IPS-NIHi7 (cell line): ENCODE measurements around the gene CYTH4.
A peak's percentile ranks its signal among the peaks of the same experiment; 100 is the strongest.

ENCODE experiments used
- DNase-seq: peaks from one replicate; pipeline ENCODE4 v3.0.0; 2012; ENCODE audit warnings: mixed read lengths; ENCODE audit errors: extremely low spot score

Gene CYTH4

DNA sequence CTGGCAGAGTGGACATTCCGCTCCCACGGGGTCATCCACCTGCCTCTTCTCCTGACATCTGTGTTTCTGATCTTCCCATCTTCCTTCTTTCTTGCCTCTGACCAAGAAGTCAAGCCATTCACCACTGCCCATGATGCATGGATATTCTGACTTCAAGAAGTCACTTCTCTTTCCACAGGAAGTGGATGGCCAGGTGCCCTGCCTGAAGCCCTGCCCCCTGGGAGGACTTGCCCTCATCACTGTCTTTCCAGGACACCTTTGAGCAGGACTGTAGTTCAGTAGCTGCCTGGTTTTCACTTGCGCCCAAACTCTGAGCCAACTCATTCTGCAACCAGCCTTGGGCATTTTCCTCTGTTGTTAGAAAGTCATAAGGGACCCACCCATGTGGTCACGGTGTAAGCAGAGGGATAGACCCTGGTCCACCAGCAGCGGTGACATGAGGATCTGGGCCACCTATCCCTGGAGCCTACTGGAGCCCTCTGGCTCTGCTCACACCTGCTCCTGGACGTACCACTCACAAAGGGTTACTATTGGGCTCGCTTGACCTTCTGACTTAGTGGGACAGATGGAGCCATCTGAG, 6.9 kb downstream of the CYTH4 start:
- DNase-seq: no peak

DNA sequence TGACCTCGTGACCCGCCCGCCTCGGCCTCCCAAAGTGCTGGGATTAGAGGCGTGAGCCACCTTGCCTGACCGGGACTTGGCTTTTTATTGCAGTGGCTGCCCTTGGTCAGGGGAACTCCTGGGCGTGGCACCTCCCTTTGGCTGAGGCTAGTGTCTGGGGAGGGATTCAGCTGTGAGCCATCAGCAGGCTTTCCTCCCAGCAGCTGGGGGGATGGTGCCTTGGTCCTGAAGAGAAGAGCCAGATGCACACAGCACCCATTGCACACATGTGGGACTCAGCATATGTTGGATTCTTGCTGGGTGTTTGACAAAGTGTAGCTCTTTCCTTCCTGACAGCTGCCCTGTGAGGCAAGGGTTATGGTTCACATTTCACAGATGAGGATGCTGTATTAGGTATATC, 8.4 kb downstream of the CYTH4 start:
- DNase-seq: no peak

DNA sequence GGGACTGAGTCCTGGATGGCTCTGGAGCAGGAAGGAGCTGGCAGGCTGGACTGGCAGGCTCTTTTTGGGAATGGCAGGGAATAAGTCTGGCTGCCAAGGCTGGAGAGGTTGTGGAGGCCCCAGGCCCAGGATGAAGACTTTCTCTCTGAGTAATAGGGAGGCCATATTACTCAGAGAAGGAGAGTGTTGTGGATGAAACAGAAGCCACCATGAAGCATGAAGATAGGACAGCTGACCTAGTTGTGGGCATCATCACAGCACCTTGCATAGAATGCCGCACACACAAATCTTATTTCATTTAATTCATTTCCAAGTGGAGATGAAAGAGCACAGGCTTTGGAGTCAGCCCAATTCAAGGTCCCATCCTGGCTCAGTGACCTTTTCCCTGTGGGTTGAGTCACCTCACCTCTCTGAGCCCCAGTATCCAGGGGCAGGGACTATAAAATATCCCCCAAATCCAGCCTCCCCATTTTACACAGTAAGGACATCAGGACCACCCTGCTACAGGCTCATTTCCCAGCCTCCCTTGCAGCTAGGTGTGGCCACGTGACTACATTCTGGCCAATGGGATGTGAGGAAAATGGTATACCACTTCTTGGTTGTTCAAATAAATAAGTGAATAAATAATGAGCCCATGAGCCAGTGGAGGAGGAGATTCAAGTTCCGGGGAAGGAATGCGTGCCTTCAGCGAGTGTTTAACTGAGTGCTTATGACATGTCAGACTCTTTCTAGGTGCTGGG, 9.4 kb downstream of the CYTH4 start:
- no peak for DNase-seq

DNA sequence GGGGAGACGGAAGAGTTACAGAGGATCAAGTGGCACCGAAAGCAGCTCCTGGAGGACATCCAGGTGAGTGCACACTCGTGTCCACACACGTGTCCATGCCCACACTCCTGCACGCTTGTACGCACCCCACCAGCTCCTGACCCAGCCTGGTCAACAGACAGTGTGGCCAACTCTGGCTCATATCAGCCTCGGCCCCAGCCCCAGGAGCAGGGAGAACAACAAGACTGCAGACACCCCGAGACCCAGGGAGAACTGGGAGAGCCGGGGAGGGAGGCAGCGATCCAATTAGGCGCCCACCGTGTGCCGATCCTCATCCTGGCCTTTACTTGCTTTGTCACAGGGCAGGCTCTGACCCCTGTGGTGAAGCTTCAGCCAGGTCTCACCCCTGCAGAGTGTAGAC, 10.3 kb downstream of the CYTH4 start:
- DNase-seq: no peak

DNA sequence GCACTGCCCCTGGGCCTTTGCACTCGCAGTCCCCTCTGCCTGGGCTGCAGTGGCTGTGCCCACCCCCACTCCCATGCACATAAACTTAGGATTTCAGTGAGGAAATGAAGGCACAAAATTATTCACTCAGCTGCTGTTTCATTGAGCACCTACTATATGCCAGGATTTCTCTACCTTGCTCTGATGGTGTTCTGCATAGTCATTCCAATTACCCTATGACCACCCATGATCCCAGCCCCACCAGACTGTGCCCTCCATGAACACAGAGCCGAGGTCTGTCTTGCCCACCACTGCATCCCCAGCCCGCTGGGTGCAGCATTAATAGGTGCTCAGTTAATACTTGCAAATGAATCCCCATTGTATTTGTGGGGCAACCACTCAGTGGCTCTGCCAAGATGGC, 10.9 kb downstream of the CYTH4 start:
- DNase-seq: no peak

DNA sequence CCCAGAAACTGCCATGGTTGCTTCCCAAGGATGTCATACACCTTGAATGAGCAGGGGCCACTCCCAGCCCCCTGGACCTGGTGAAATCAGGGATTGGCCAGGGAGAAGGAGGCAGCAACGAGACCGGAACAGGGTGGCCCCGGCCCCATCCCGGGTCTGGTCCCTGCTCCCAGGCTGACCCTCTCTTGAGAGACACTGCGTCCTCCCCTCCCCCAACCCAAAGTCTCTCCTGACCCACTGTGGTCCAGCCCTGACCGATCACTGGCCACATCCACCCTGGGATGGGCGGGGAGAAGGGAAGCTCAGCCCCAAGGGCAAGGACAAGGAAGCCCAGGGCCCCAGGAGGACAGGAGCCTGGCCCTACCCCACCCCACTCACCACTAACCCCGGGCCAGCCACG, 12.4 kb downstream of the CYTH4 start:
- DNase-seq: no peak

DNA sequence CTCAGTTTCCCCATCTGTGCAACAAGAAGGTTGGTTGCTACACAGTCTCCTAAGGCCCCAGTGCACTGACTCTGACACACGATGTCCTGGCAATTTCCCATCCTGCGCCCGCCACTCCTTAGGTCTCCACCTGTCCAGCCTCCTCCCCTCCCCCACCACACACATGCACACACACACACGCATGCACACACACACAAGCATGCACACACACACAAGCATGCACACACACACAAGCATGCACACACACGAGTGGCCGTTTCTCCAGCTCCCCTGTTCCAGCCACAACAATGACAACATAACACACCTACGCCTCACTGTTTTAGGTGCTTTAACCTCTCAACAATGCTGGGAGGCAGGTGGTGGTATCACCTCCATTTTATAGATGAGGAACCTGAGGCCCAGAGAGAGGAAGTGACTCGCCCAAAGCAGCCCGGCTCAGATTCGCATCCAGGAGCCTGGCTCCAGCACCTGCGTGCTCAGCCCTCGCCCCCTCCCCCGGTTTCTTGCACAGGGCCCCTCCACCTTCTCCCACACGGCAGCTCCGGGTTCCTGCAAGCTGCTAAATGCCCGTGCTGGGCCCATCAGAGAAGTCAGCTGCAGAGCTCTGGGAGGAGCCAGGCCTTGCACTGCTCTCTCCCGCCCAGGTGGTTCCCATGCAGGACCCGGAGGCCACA, 13.0 kb downstream of the CYTH4 start:
- DNase-seq: no peak

DNA sequence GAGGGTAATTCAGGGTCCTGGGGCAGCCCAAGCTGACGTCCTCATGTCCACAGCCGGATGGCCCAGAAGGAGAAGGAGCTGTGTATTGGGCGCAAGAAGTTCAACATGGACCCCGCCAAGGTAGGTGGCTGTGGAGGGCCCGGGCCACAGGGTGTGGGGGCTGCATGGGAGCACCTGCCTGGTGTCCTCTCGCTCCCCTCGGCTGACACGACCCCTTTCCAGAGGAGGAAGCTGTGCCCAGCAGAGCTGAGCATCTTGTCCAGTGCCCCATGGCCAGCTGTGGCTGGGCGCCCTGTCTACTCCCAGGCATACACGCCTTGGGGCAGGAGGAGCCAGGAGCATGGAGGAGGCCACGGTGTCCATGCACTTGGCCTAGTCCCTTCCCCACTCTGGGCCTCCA, 13.6 kb downstream of the CYTH4 start:
- no peak for DNase-seq

DNA sequence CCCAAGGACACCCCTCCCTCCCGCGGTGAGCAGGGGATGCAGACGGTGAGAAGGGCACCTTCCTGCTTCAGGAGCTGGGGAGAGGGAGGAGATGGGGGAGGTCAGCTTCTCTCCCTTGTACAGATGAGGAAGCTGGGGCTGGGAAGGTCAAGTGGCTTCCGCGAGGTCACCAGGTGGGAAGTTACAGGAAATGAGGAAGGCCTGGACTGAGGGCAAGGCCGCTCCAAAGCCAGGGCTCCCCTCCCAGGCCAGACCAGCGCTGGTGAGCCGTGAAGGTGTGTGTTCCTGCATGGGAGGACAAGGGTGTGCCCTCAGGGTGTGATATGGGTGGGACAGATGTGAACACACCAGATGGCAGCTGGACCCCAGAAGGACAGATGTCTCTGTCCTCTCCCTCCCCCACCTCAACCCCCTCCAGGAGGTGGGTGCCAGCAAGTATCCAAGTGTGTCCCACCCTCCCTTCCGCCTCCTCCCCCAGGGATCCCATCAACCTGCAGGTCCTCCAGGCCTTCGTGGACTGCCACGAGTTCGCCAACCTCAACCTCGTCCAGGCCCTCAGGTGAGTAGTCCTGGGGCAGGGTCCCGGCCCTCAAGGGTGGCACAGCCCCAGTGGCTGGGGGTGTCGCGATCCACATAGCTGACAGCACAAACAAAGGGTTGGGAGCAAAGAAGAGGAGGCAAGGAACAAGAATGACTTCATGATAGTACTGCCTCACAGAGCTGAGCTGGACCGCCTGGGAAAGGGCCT, 16.6 kb downstream of the CYTH4 start:
- DNase-seq: no peak

DNA sequence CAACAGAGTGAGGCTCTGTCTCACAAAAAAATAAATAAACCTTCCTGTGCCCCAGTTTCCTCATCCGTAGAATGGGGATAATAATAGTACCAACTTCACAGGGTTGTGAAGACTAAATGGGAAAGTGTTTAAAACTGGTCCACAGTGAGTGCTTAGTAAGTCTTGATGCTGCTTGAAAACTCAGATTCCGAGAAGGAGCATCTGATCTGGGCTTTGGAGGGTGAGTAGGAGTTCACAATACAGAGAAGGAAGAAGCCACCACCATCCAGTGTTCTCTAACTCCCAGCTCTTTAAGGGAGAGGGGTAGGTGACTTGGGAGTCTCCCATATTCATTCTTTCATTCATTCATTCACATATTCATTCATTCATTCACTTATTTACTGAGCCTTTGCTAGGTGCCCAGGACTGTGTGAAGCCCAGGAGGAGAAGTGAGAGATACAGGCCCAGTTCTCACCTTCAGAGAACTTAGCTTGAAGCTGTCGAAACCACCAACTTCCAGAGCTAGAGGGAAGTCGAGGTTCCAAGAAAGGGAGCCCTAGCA, 17.7 kb downstream of the CYTH4 start:
- no peak for DNase-seq

DNA sequence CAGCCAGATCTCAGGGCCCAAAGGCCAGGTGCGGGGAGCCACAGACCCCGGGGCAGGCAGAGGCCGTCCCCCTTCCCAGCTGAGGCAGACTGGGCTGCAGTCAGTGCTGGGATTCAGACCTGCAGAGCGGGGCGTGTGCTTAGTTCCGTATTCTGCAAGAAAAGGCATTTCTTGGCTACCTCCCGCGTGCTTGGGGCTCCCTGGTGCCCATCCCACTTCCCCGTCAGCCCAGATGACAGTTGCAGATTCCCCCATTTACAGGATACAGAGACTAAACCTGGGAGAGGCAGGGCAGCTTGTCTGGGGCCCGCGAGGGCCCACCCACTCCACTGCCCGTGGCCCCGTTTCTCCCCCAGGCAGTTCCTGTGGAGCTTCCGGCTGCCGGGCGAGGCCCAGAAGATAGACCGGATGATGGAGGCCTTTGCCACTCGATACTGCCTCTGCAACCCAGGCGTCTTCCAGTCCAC, 18.3 kb downstream of the CYTH4 start:
- no peak for DNase-seq

DNA sequence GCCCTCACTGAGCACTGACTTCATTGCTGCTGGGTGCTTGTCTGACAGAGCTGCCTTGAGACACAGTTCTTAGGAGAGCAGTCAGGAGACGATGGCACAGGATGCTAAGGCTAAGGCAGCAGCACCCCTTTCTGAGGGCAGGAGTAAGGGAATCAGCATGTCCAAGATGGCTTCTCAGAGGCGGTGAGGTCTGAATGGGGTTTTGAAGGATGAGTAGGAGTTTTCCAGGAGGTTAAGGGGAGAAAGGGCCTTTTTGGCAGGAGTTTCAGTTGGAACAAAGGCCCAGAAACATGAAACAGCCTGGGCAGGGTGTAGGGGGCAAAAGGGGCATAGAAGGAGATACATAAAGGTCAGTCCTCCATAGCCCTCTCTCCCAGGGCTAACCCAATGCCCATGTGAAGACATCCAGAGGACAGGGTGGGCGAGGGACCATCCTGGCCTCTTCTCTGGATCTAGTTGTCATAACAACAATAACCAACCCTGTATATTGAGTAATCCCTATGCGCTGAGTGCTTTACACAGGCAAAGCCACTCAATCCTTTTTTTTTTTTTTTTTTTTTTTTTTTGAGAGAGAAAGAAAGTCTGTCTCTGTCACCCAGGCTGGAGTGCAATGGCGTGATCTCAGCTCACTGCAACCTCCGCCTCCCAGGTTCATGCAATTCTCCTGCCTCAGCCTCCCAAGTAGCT, 19.0 kb downstream of the CYTH4 start:
- DNase-seq: no peak

DNA sequence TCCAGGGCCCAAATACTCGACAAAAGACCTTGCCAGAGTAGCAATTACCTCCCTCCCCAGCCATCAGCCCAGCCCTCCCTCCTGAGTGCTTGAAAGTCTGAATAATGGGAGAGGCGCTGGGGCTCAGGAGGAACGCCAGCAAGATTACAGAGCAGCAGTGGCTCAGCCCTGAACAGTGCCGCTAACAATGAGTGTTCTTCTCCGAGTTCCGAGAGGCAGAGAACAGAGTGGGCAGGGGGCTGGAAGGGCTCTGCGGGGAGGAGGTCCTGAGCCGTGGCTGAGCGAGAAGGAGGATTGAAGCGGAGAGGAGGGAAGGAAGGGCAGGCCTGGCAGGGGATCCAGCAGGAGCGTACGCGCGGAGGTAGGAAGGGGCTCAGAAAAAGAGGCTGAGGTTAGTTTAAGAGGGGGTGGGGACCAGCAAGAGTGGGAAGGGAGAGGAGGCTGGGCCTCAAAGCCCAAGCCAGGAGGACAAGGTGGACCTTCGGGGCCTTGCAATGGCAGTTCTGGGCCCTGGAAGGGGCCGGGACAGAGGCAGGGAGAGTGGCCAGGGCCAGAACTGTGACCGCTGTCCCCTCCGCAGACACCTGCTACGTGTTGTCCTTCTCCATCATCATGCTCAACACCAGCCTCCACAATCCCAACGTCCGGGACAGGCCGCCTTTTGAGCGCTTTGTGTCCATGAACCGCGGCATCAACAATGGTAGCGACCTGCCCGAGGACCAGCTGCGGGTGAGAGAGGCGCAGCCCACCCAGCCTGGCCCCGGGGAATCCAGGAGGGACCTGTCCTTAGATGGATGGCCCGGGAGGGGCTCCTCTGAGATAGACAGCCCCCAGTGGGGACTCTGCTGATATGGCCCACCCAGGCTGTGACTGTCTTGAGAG, 20.6 kb downstream of the CYTH4 start:
- DNase-seq: no peak

DNA sequence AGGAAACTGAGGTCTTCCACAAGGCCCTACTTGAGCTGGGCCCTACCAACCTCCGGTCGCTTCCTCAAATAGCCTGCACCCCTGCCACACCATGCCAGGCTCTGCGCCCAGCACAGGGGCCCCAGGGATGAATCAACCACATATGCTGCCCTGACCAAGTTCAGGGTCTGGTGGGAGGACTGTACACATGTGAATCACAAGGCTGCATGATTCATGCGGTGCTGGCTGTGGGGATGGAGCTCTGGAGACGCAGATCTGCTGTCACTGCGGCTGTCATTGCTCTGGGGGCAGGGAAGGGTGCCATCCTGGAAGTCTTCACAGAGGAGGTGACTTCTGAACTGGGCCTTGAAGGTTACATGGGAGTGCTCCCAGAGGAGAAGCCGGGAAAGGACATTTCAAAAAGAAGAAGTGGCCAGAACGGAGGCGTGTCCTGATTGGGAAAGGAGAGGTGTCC, 21.5 kb downstream of the CYTH4 start:
- DNase-seq: no peak

DNA sequence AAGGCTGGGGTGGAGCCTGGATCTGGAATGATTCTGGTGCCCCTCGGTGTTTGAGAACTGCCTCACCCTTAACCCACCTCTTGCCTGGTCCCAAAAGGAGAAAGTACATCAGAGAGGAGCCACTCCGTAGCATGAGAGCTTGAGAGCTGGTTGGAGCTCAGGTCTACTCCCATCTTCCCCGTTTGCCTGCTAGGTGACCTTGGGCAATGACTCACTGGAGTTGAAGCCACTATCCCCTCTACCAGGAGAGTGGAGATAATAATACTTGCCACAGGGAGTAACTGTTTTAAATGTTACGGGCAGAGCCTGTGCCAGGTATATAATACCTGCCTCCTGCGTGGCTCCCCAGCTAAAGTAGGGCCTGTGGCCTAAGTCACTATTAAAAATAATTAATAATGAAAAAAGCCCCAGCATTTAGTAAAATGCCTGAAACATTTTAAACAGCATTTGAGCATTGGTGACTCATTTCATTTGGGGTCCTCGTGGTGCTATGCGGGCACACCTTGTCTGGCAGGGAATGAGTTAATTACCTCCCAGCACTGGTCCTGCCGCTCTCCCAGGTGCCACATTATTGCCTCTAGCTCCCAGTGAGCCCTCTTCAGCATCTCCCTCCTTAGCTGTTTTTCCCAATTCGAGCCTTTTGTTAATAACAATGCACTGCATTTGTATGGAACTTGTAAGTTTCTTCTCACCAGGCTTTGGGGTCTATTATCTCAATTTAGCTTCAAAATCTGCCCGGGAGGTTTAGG, 22.5 kb downstream of the CYTH4 start:
- DNase-seq: peak; percentile 68

DNA sequence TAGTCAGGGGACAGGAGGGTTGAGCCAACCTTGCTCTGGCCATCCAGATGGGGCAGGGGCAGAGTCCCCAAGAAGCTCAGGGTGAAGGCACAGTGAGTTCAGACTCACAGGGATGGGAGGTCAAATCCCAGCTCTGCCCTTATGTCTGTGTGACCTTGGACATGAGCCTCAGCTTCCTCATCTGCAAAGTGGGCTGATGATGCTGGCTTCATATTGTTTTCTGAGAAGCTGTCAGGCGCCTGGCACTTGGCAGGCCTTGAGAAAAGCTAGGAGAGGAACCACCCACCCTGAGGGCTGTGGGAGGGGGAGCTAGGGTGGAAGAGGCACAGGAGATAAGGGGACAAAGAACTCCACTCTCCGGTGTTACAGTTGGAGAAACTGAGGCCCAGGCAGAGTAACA, 23.6 kb downstream of the CYTH4 start:
- DNase-seq: no peak

DNA sequence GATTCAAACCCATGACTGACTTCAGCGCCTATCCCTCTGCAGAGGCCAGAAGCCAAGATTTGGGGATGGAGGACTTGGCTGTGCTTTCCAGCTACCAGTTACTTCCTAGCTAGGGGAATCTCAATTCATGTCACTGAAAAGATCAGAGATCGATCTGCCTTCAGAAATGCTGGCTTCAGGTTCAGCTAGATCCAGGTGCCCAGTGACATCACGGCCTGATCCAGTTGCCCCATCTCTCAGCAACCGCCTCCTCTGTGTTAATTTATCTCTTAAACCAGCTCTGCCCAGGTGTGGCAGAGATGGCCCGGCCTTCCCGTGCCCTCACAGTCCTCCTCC, 24.2 kb downstream of the CYTH4 start:
- no peak for DNase-seq

DNA sequence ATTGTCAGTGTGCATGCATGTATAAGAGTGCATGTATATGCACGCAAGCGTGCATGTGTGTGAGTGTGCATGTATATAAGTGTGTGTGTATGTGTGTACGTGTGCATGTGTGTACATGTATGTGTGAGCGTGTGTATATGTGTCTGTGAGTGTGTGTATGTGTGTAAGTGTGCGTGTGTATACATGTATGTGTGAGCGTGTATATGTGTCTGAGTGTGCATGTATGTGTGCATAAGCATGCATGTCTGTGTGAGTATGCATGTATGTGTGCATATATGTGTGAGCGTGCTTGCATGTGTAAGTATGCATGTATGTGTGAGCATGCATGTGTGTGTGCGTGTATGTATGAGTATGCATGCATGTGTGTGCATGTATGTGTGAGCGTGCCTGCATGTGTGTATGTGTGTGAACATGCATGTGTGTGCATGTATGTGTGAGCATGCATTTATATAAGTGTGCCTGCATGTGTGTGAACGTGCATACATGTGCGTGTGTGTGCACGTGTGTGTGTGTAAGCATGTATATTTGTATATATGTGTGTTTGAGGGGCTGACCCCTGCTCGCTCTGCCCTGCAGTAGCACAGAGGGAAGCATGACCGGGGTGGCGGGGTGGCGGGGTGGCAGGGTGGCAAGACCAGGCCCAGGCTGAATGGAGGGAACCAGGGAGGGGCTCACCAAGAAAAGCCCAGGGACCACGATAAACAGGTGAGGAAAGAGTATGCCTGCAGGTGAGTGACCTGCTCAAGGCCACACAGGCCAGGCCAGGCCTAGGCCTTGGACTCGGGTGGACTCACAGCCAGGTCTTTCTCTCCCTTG, 26.3 kb downstream of the CYTH4 start:
- no peak for DNase-seq
